ENCODE results near the gene ZSCAN5B. TPM values are rescaled to one million over a fixed set of nuclear protein-coding genes. Genes with fewer than 3 reads are reported as not detected.
"Not testable (repeated sequence)": the region's sequence is repeated elsewhere in the genome, so short reads cannot be mapped to it uniquely, and the experiment has no call there.

ZSCAN5B gene
- total RNA-seq, 1 donor from 2014 or later: not detected

- DNase-seq (ENCODE audit: extremely low read depth, low read depth, low spot score): no peak
Observed at GRCh38 chr19:56176881-56177280, 20.7 kb downstream of the ZSCAN5B start.

DNA sequence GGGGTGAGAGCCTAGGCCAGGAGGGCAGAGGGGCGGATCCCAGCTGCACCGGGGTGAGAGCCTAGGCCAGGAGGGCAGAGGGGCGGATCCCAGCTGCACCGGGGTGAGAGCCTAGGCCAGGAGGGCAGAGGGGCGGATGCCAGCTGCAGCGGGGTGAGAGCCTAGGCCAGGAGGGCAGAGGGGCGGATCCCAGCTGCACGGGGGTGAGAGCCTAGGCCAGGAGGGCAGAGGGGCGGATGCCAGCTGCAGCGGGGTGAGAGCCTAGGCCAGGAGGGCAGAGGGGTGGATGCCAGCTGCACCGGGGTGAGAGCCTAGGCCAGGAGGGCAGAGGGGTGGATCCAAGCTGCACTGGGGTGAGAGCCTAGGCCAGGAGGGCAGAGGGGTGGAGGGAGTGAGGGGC, 21.3 kb downstream of the ZSCAN5B start:
- DNase-seq (ENCODE audit: extremely low read depth, low read depth, low spot score): not testable (repeated sequence)

DNA sequence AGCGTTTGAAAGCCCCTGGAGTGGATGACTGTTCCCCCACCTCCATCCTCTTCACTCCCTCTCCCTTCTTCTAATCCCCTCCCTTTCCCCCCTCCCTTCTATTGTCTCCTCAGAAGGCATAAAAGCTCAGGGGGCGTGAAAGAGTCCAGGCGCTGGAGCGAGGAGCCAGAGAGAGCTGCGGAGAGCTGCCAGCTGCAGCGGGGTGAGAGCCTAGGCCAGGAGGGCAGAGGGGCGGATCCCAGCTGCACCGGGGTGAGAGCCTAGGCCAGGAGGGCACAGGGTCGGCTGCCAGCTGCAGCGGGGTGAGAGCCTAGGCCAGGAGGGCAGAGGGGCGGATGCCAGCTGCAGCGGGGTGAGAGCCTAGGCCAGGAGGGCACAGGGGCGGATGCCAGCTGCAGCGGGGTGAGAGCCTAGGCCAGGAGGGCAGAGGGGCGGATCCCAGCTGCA, 21.7 kb downstream of the ZSCAN5B start, which contains the start of gene GALP:
TSS of gene GALP (plus strand) at position 148 of the 447 bp plus-strand sequence. CDS start 1,101 bp downstream, outside the sequence.
- not testable (repeated sequence) for DNase-seq (ENCODE audit: extremely low read depth, low read depth, low spot score)

DNA sequence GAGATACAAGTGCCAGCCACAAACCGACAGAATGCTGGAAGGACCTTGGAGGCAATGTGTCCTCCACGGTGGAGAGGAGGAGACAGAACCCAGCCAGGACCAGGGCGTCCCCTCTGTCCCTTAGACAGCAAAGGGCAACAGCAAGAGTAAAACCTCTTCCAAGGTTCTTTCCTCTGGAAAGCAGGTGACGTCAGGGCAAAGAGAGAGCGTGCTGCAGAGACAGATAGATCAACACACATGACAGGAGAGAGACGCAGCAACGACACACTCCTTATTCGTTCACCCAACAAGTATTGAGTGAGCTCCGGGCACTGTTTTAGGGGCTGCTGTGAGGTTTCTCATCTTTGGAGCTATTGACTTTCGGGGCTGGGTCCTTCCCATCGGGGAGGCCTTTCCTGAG, 23.0 kb downstream of the ZSCAN5B start:
- no peak for DNase-seq (ENCODE audit: extremely low read depth, low read depth, low spot score)

DNA sequence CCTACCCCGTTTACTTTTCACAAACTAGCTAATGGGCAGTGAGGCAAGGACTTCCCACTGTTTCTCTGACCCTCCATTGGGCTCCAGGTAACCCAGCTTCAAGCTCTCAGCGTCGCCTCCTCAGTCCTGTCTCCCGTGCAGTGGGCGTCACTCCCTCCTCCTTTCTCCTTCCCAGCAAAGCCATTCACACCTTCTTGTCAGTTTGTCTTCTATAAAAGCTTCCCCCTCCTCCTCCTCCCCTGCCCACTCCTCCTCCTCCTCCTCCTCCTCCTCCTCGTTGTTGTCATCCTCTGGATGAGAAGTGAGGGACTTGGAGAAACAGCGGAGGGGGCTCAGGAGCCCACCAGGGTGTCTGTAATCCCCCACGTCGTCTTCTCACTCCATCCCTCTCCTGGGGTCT, 23.5 kb downstream of the ZSCAN5B start:
- DNase-seq (ENCODE audit: extremely low read depth, low read depth, low spot score): no peak

DNA sequence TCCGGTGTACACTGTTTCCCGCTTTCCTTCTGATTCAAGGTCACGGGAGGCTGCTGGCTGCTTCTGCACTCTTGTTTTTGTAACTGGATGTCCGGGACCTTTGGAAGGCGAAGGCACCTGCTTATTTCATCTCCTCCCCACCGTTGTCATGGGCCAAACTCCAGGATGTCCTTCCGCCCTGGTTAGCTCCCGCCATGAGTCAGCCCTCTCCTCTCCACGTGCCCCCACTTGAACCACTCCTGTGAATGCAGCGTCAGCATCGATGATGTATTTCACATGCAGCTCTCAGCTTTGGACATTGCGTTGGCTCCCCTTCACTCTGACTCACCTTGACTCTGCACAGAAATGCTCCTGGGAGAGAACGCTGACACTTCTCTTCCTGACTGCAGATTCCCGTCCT, 27.3 kb downstream of the ZSCAN5B start:
- DNase-seq (ENCODE audit: extremely low read depth, low read depth, low spot score): no peak

DNA sequence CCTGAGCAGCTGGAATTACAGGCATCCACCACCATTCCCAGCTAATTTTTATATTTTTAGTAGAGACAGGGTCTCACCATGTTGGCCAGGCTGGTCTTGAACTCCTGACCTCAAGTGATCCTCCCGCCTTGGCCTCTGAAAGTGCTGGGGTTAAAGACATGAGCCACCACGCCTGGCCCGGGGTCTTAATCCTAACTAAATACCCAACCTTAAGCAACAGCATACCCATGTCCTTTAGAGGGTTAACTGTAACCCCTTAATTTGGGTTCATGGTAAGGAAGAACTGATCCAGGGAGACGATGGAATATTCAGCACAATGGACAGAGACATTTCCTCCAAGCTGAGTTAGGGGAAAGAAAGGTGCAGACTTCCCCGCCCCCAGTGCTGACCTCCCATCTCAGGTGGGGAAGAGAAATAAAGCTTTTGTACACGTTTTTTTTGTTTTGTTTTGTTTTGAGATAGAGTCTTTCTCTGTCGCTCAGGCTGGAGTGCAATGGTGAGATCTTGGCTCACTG, 30.5 kb downstream of the ZSCAN5B start:
- no peak for DNase-seq (ENCODE audit: extremely low read depth, low read depth, low spot score)

GRCh38 chr19:56163097-56163496, 34.5 kb downstream of the ZSCAN5B start:
- DNase-seq (ENCODE audit: extremely low read depth, low read depth, low spot score): no peak

GRCh38 chr19:56162258-56162657, 35.3 kb downstream of the ZSCAN5B start:
- DNase-seq (ENCODE audit: extremely low read depth, low read depth, low spot score): no peak

DNA sequence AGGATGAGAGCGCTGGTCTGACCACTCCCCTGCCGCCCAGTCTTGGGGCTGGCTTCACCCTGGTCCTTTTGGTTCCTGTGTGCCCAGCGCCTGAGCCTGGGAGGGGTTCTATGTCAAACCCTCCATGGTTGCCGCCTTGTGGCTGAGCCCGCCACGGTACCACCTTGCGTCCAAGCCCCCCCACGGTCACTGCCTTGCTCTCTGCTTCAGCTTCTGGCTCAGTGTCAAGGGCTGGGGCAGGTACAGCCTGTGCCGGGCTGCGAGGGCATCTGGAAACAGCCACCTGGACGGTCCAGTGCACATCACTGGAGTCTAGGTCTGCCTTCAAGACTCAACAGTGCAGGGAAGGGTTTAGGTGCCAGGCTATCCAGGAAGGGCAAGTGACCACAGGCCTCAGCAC, 36.0 kb downstream of the ZSCAN5B start:
- DNase-seq (ENCODE audit: extremely low read depth, low read depth, low spot score): no peak

DNA sequence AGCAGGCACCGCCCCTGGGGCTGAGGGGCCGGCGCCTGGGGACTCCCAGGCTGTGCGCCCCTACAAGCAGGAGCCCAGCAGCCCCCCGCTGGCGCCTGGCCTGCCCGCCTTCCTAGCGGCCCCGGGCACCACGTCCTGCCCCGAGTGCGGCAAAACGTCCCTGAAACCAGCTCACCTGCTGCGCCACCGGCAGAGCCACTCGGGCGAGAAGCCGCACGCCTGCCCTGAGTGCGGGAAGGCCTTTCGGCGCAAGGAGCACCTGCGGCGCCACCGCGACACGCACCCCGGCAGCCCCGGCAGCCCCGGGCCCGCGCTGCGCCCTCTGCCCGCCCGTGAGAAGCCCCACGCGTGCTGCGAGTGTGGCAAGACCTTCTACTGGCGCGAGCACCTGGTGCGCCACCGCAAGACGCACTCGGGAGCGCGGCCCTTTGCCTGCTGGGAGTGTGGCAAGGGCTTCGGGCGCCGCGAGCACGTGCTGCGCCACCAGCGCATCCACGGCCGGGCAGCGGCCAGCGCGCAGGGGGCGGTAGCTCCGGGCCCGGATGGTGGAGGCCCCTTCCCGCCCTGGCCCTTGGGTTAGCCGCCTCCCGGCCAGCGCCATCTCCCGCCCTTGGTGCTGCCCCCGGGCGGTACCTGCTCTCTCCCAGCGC, 37.8 kb downstream of the ZSCAN5B start:
- DNase-seq (ENCODE audit: extremely low read depth, low read depth, low spot score): no peak

GRCh38 chr19:56159009-56159559, 38.5 kb downstream of the ZSCAN5B start:
- DNase-seq (ENCODE audit: extremely low read depth, low read depth, low spot score): no peak

DNA sequence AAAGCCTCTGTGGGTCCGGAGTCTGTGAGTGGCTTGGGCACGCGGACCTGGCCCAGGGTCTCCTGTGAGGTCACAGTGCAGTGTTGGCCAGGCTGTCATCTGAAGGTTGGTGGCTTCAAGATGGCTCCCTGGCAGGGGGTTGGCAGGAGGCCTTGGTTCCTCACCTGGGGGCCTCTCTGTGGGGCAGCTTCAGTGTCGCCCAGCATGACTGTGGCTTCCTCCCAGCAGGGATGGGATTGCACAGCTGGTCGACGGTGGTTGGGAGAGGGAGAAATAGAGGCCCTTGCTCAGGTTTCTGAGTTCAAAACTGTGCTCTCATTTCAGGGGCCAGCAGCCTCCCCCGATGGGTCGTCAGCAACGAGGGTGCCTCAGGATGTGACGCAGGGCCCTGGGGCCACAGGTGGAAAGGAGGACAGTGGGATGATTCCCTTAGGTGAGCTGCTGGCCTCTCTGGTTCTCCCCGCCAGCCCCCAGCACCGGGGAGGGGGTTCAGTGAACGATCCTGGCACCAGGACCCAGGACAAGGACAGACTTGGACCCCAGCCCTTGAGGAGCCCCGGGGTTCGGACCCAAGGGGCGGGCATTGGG, 39.3 kb downstream of the ZSCAN5B start:
- DNase-seq (ENCODE audit: extremely low read depth, low read depth, low spot score): no peak

DNA sequence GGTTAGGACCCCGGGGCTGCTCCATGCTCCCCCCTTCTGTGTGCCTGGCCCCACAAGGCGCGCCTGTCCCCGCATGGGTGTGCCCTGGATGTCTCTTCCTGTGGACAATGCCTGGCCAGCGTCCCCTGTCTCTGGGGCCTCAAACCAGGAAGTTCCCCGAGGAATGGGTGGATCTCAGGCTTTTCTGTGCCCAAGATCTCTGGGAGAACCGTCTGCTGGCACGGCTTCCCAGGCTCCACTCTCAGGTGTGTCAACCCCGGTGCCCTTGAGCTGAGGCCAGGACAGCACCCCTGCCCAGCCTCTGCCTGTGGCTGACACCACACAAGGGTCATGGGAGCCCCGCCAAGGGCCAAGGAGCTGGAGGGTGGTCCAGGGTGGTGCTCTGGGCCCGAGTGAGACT, 40.8 kb downstream of the ZSCAN5B start:
- DNase-seq (ENCODE audit: extremely low read depth, low read depth, low spot score): no peak

- no peak for DNase-seq (ENCODE audit: extremely low read depth, low read depth, low spot score)
Observed at GRCh38 chr19:56155124-56155687, 42.4 kb downstream of the ZSCAN5B start.

DNA sequence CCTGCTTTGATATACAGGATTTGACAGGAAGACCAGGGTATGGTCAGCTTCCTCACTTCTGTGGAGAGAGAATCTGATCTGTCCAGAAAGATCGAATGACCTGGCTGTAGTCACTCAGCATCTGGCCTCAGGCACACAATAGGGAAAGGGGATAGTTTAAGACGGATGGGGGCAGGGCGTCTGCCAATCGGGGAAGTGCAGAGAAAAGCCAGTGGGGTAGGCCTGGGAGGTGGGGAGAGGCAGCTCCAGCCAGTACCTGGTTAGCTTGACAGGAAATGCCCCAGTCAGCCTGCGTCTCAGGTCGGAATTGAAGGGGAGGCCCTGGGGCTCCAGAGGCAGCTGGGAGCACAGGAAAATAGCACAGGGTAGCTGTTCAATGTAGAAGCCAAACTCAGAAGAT, 44.1 kb downstream of the ZSCAN5B start:
- no peak for DNase-seq (ENCODE audit: extremely low read depth, low read depth, low spot score)

- DNase-seq (ENCODE audit: extremely low read depth, low read depth, low spot score): no peak
Observed at GRCh38 chr19:56152644-56153043, 44.9 kb downstream of the ZSCAN5B start.

DNA sequence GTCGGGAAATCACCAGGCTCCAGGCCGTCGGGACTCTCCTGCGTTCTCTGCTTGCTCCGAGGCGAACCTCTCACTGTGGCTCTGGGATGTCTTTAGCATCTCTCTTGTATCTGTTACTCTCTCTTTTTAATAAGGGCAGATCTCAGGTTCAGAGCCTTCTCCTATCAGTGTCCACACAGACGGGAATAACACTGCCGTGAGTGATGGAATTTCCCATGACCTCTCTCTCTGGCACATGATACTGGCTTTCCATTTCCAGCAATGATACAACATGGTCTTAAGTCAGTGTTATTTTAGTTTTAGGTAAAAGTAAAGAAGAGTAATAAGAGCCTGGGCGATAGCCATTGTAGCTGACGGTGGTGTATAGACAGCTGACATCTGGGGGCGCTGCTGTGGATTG, 47.2 kb downstream of the ZSCAN5B start:
- no peak for DNase-seq (ENCODE audit: extremely low read depth, low read depth, low spot score)

- no peak for DNase-seq (ENCODE audit: extremely low read depth, low read depth, low spot score)
Observed at GRCh38 chr19:56149656-56150038, 47.9 kb downstream of the ZSCAN5B start.

DNA sequence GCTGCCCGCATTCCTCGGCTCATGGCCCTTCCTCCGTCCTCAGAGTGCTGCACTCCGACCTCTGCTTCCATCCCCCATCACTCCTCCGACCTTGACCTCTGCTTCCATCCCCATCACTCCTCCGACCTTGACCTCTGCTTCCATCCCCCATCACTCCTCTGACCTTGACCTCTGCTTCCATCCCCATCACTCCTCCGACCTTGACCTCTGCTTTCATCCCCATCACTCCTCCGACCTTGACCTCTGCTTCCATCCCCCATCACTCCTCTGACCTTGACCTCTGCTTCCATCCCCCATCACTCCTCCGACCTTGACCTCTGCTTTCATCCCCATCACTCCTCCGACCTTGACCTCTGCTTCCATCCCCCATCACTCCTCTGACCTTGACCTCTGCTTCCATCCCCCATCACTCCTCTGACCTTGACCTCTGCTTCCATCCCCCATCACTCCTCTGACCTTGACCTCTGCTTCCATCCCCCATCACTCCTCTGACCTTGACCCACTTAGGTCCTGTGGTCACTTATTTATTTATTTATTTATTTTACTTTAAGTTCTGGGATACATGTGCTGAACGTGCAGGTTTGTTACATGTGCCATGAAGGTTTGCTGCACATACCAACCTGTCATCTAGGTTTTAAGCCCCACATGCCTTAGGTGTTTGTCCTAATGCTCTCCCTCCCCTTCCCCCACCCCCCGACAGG, 48.5 kb downstream of the ZSCAN5B start:
- not testable (repeated sequence) for DNase-seq (ENCODE audit: extremely low read depth, low read depth, low spot score)

GRCh38 chr19:56148096-56148495, 49.5 kb downstream of the ZSCAN5B start:
- DNase-seq (ENCODE audit: extremely low read depth, low read depth, low spot score): no peak

Measured in glomerular endothelial cell (primary cell).